ENCODE data around the gene CHID1.

The CHID1 gene

GRCh38 chr11:907668-908067, 2.9 kb downstream of the CHID1 start:
- DNase-seq = no peak

GRCh38 chr11:905952-906351, 4.7 kb downstream of the CHID1 start:
- DNase-seq = no peak

- DNase-seq = no peak
Observed at GRCh38 chr11:904380-904779, 6.2 kb downstream of the CHID1 start.

GRCh38 chr11:901452-902061, 9.1 kb downstream of the CHID1 start:
- no peak for DNase-seq

- no peak for DNase-seq
Observed at GRCh38 chr11:900545-900944, 10.1 kb downstream of the CHID1 start.

- no peak for DNase-seq
Observed at GRCh38 chr11:899724-900123, 10.9 kb downstream of the CHID1 start.

- no peak for DNase-seq
Observed at GRCh38 chr11:898540-899190, 11.9 kb downstream of the CHID1 start.

- no peak for DNase-seq
Observed at GRCh38 chr11:898143-898511, 12.5 kb downstream of the CHID1 start.

- DNase-seq = no peak
Observed at GRCh38 chr11:897253-898142, 13.1 kb downstream of the CHID1 start.

- no peak for DNase-seq
Observed at GRCh38 chr11:895331-896110, 15.1 kb downstream of the CHID1 start.

- no peak for DNase-seq
Observed at GRCh38 chr11:894575-895201, 15.9 kb downstream of the CHID1 start.

GRCh38 chr11:893008-893654, 17.5 kb downstream of the CHID1 start:
- DNase-seq = no peak

GRCh38 chr11:890794-891540, 19.6 kb downstream of the CHID1 start:
- no peak for DNase-seq

GRCh38 chr11:889687-890475, 20.7 kb downstream of the CHID1 start:
- no peak for DNase-seq

- DNase-seq = no peak
Observed at GRCh38 chr11:889257-889656, 21.4 kb downstream of the CHID1 start.

- DNase-seq = no peak
Observed at GRCh38 chr11:888310-889212, 22.0 kb downstream of the CHID1 start.

- no peak for DNase-seq
Observed at GRCh38 chr11:887589-887988, 23.0 kb downstream of the CHID1 start.

- no peak for DNase-seq
Observed at GRCh38 chr11:886568-886967, 24.0 kb downstream of the CHID1 start.

- no peak for DNase-seq
Observed at GRCh38 chr11:884578-885070, 26.0 kb downstream of the CHID1 start.

All from activated gamma-delta T cell (primary cell).